Measurements from ENCODE around the gene ARHGAP6. TPM values are rescaled to one million over a fixed set of nuclear protein-coding genes. Genes with fewer than 3 reads are reported as not detected.
A peak's percentile ranks its signal among the peaks of the same experiment; 100 is the strongest.

Gene ARHGAP6
- total and polyA plus RNA-seq, 9 of the 15 experiments (the other 6 are each of a cell fraction or from before 2014, with no cell fraction given) = 12.5 to 63.6 (median 41.8) TPM

- TF ChIP-seq CHD7 (IDR thresholded peaks at IDR 0.05; ENCODE audit: low read depth, low read length) = no peak
- TF ChIP-seq ZNF830 (CRISPR knock-in tag; IDR thresholded peaks at IDR 0.05) = no peak
- TF ChIP-seq RAD21 (CRISPR knock-in tag; conservative IDR thresholded peaks at IDR 0.05 in 1 of 2, IDR thresholded peaks at IDR 0.05 in 1 of 2) = 0 out of 4 replicates have a peak, but pooled peaks of 1 of the 2 experiments have one; percentile 8
- no peak for TF ChIP-seq ZNF174 (CRISPR knock-in tag; IDR thresholded peaks at IDR 0.05)
- TF ChIP-seq MAZ (CRISPR knock-in tag; conservative IDR thresholded peaks at IDR 0.05 in 1 of 2, IDR thresholded peaks at IDR 0.05 in 1 of 2) = no peak
- no peak for TF ChIP-seq BMI1 (IDR thresholded peaks at IDR 0.05; ENCODE audit: low read length)
- no peak for TF ChIP-seq ZSCAN29 (IDR thresholded peaks at IDR 0.05)
- no peak for TF ChIP-seq ZBTB2 (IDR thresholded peaks at IDR 0.05)
- no peak for TF ChIP-seq ZNF436 (CRISPR knock-in tag; IDR thresholded peaks at IDR 0.05)
Observed at GRCh38 chrX:11543249-11543648, 122.5 kb downstream of the ARHGAP6 start (continued).
